K562 (cell line): ENCODE measurements around the gene SERTAD3. TPM values are rescaled to one million over a fixed set of nuclear protein-coding genes. Genes with fewer than 3 reads are reported as not detected.

Experiments used
- E2F4 ChIP-seq: sonication (generic); formaldehyde crosslinking; IDR thresholded peaks from 2 replicates; pipeline ENCODE4 v1.8.0; 2022; ENCODE audit warnings: mild to moderate bottlenecking, low read depth, missing genetic modification reagents
- HEY1 ChIP-seq: fragments of 250-450 bp; sonication (Bioruptor Pico); IDR thresholded peaks from 2 replicates; pipeline ENCODE4 v1.5.0; 2020; ENCODE audit warnings: mild to moderate bottlenecking, moderate library complexity, borderline replicate concordance
- KDM4B ChIP-seq, 2 experiments: fragments of 450-650 bp in 1 of 2; sonication (generic) in 1 of 2; IDR thresholded peaks; 2 replicates each; pipeline ENCODE4 v1.6.1; 2016 to 2017; ENCODE audit warnings: borderline replicate concordance in 2 of 2, antibody characterized with exemption in 1 of 2, low read depth in 1 of 2, mild to moderate bottlenecking in 1 of 2
- MAFG ChIP-seq: fragments of 450-650 bp; conservative IDR thresholded peaks from 2 replicates; pipeline ENCODE4 v1.6.1; 2016; ENCODE audit warnings: missing genetic modification characterization, missing compliant biosample characterization
- RBM39 ChIP-seq: fragments of 200-400 bp; formaldehyde crosslinking; optimal IDR thresholded peaks from 2 replicates; pipeline ENCODE3; 2018; ENCODE audit warnings: low read depth, low read length
- TAF1 ChIP-seq: IDR thresholded peaks from 2 replicates; pipeline ENCODE4 v1.6.1; 2011; ENCODE audit warnings: mild to moderate bottlenecking, low read length, moderate library complexity; ENCODE audit not compliant: insufficient read depth, control insufficient read depth, severe bottlenecking; ENCODE audit errors: extremely low read depth
- TAF9B ChIP-seq: fragments of 450-650 bp; IDR thresholded peaks from 2 replicates; pipeline ENCODE4 v1.6.1; 2018; ENCODE audit warnings: mild to moderate bottlenecking; ENCODE audit not compliant: partially characterized antibody
- UBTF ChIP-seq, 2 experiments: IDR thresholded peaks; 2 replicates each; pipeline ENCODE4 v1.6.1; 2012; ENCODE audit warnings: improper control_type of control experiment in 2 of 2, low read depth in 2 of 2, low read length in 2 of 2, borderline replicate concordance in 1 of 2
- XRCC4 ChIP-seq: IDR thresholded peaks from one replicate; pipeline ENCODE4 v1.6.1; 2011; ENCODE audit not compliant: insufficient read depth, insufficient read length; ENCODE audit errors: extremely low read depth
- ZC3H11A ChIP-seq: IDR thresholded peaks from 2 replicates; pipeline ENCODE4 v1.6.1; 2012; ENCODE audit warnings: low read depth, low read length, improper control_type of control experiment
- ZFP36 ChIP-seq: fragments of 150-350 bp; IDR thresholded peaks from 2 replicates; pipeline ENCODE4 v1.6.1; 2018; ENCODE audit warnings: low read length, low read depth; ENCODE audit not compliant: partially characterized antibody
- ZNF121 ChIP-seq: sonication (generic); formaldehyde crosslinking; conservative IDR thresholded peaks from 2 replicates; pipeline ENCODE4 v1.8.0; 2022; ENCODE audit warnings: missing genetic modification reagents
- ZNF609 ChIP-seq: sonication (generic); formaldehyde crosslinking; IDR thresholded peaks from 2 replicates; pipeline ENCODE4 v1.8.1; 2023; ENCODE audit warnings: missing genetic modification reagents, mild to moderate bottlenecking, borderline replicate concordance
- polyA plus RNA-seq, 8 experiments: library from polyadenylated mRNA; depleted of rRNA in 4 of 8; stranded (reverse) in 5 of 8; unstranded in 3 of 8; fragments of >200 nt; fragmentation: Nextera tagmentation in 2 of 8; fragmentation: Illumina TruSeq in 1 of 8; extraction: Ambion mirVana in 2 of 8; extraction: Trizol in 1 of 8; gene quantifications; 2 replicates each; pipeline versions ENCODE4 v1.2.1 to v1.2.3, GENCODE V29; 2011 to 2014; ENCODE audit warnings: inconsistent platforms in 1 of 8, missing spikeins in 1 of 8
- total RNA-seq, 7 experiments: library from RNA; depleted of rRNA in 6 of 7; stranded (reverse); fragments of >200 nt in 6 of 7; fragmentation: Illumina TruSeq in 2 of 7; extraction: Trizol in 2 of 7; gene quantifications; 2 replicates each; pipeline versions ENCODE4 v1.2.1 to v1.2.3, GENCODE V29; 2011 to 2021; ENCODE audit warnings: low replicate concordance in 1 of 7

Gene SERTAD3
- total and polyA plus RNA-seq, 9 of the 15 experiments (the other 6 are each of a cell fraction or from before 2014, with no cell fraction given), result 5.4 to 28.9 (median 17.5) TPM

- TF ChIP-seq ZNF609 (CRISPR knock-in tag) (0 out of 2 replicates have a peak, but pooled peaks have one; percentile 68), XRCC4 (no peak), E2F4 (no peak), TAF9B (peak; percentile 72), KDM4B (IDR thresholded peaks at IDR 0.05; ENCODE audit: borderline replicate concordance in 2 of 2, low read depth in 1 of 2) (no peak), RBM39 (no peak), ZNF121 (CRISPR knock-in tag) (no peak), MAFG (no peak), ZFP36 (peak; percentile 87), ZC3H11A (no peak), UBTF (IDR thresholded peaks at IDR 0.05; ENCODE audit: borderline replicate concordance in 1 of 2, low read depth in 2 of 2, low read length in 2 of 2) (peak in 1 of 2 experiments; percentile 85; a peak in 3 of 4 replicates), TAF1 (peak; percentile 83), HEY1 (CRISPR knock-in tag) (no peak)
Measured at GRCh38 chr19:40420766-40421765, 23.1 kb downstream of the SERTAD3 start (continued).
